GM18508 (cell line): ENCODE results near the gene CTSV.
"Not testable (repeated sequence)": the region's sequence is repeated elsewhere in the genome, so short reads cannot be mapped to it uniquely, and the experiment has no call there.

Source experiments
- ATAC-seq: cut with Tn5 transposase; IDR thresholded peaks from one replicate; pipeline ENCODE4 v1.9.1; 2021; ENCODE audit warnings: moderate number of reproducible peaks; ENCODE audit not compliant: insufficient read depth, unreplicated experiment

Gene CTSV

GRCh38 chr9:97038611-97039513 lies at the start of gene CTSV:
Gene CTSV (minus strand): TSS chr9:97039142. CDS start chr9:97038043, 1,099 bp downstream.
- ATAC-seq: no peak

GRCh38 chr9:97087668-97088215 lies 48.8 kb upstream of the CTSV start:
- ATAC-seq: not testable (repeated sequence)

GRCh38 chr9:97084562-97084991 lies 45.6 kb upstream of the CTSV start:
- ATAC-seq: not testable (repeated sequence)

- no peak for ATAC-seq
Measured at GRCh38 chr9:97078362-97078761, 39.4 kb upstream of the CTSV start.

GRCh38 chr9:97077452-97078295 lies 38.7 kb upstream of the CTSV start:
- no peak for ATAC-seq

GRCh38 chr9:97076731-97077451 lies 37.9 kb upstream of the CTSV start:
- not testable (repeated sequence) for ATAC-seq

GRCh38 chr9:97076238-97076637 lies 37.3 kb upstream of the CTSV start:
- no peak for ATAC-seq

GRCh38 chr9:97075289-97075985 lies 36.5 kb upstream of the CTSV start:
- ATAC-seq: no peak

- no peak for ATAC-seq
Measured at GRCh38 chr9:97073506-97073905, 34.6 kb upstream of the CTSV start.

GRCh38 chr9:97072285-97072776 lies 33.4 kb upstream of the CTSV start:
- ATAC-seq: no peak

- not testable (repeated sequence) for ATAC-seq
Measured at GRCh38 chr9:97070325-97070724, 31.4 kb upstream of the CTSV start.

GRCh38 chr9:97067490-97067889 lies 28.5 kb upstream of the CTSV start:
- ATAC-seq: no peak

GRCh38 chr9:97064176-97064575 lies 25.2 kb upstream of the CTSV start:
- no peak for ATAC-seq

GRCh38 chr9:97060796-97061195 lies 21.9 kb upstream of the CTSV start:
- no peak for ATAC-seq

- no peak for ATAC-seq
Measured at GRCh38 chr9:97059626-97060025, 20.7 kb upstream of the CTSV start.

- ATAC-seq: no peak
Measured at GRCh38 chr9:97057651-97058050, 18.7 kb upstream of the CTSV start.

GRCh38 chr9:97055891-97056290 lies 16.9 kb upstream of the CTSV start:
- not testable (repeated sequence) for ATAC-seq

- no peak for ATAC-seq
Measured at GRCh38 chr9:97053717-97054116, 14.8 kb upstream of the CTSV start.

GRCh38 chr9:97052735-97053134 lies 13.8 kb upstream of the CTSV start:
- ATAC-seq: no peak
